Fibroblast of mammary gland (primary cell): ENCODE data around the gene CTNND2.
"Not testable (repeated sequence)": the region's sequence is repeated elsewhere in the genome, so short reads cannot be mapped to it uniquely, and the experiment has no call there.

Source experiments
- DNase-seq: peaks from one replicate; pipeline ENCODE4 v3.0.0-alpha.2; 2010; ENCODE audit warnings: low read depth
- H3K4me3 ChIP-seq: 2 replicates; pipeline ENCODE4 v1.5.1; 2011; ENCODE audit warnings: low read depth, mild to moderate bottlenecking, low read length, moderate library complexity; ENCODE audit not compliant: control insufficient read depth
- CTCF ChIP-seq: conservative IDR thresholded peaks from 2 replicates; pipeline ENCODE4 v1.5.1; 2011; ENCODE audit warnings: low read depth, low read length, inconsistent platforms; ENCODE audit not compliant: control insufficient read depth, insufficient read depth

CTNND2 gene

GRCh38 chr5:11007269-11007870, 896.9 kb downstream of the CTNND2 start:
- peak; percentile 3 for DNase-seq
- no peak for TF ChIP-seq CTCF
- no peak overlapping the region for H3K4me3 ChIP-seq

- H3K4me3 ChIP-seq, DNase-seq: not testable (repeated sequence)
Measured at GRCh38 chr5:11004523-11004922, 899.7 kb downstream of the CTNND2 start.

GRCh38 chr5:11000515-11001353, 903.5 kb downstream of the CTNND2 start:
- TF ChIP-seq CTCF: no peak
- no peak overlapping the region for H3K4me3 ChIP-seq
- DNase-seq: no peak

- no peak overlapping the region for H3K4me3 ChIP-seq
- no peak for DNase-seq
- TF ChIP-seq CTCF: no peak
Measured at GRCh38 chr5:10999714-11000113, 904.5 kb downstream of the CTNND2 start.

GRCh38 chr5:10995891-10996290, 908.4 kb downstream of the CTNND2 start:
- no peak overlapping the region for H3K4me3 ChIP-seq
- DNase-seq: no peak
- TF ChIP-seq CTCF: no peak

GRCh38 chr5:10994091-10994986, 909.9 kb downstream of the CTNND2 start:
- H3K4me3 ChIP-seq: no peak overlapping the region
- TF ChIP-seq CTCF: no peak
- no peak for DNase-seq
